ENCODE measurements around the gene NUDT14.

GRCh38 chr14:105126981-105127329, 54.2 kb downstream of the NUDT14 start:
- TF ChIP-seq, protein P1, sequence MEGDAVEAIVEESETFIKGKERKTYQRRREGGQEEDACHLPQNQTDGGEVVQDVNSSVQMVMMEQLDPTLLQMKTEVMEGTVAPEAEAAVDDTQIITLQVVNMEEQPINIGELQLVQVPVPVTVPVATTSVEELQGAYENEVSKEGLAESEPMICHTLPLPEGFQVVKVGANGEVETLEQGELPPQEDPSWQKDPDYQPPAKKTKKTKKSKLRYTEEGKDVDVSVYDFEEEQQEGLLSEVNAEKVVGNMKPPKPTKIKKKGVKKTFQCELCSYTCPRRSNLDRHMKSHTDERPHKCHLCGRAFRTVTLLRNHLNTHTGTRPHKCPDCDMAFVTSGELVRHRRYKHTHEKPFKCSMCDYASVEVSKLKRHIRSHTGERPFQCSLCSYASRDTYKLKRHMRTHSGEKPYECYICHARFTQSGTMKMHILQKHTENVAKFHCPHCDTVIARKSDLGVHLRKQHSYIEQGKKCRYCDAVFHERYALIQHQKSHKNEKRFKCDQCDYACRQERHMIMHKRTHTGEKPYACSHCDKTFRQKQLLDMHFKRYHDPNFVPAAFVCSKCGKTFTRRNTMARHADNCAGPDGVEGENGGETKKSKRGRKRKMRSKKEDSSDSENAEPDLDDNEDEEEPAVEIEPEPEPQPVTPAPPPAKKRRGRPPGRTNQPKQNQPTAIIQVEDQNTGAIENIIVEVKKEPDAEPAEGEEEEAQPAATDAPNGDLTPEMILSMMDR (conservative IDR thresholded peaks at IDR 0.05; ENCODE audit: low read depth, low read length), result no peak
- no peak for TF ChIP-seq EZH2 (IDR thresholded peaks at IDR 0.05; ENCODE audit: low read length, unreplicated experiment)

All from PC-3 (cell line).